Liver (tissue), 9 donors: Measurements from ENCODE around the gene IKBKE. TPM values are rescaled to one million over a fixed set of nuclear protein-coding genes. Genes with fewer than 3 reads are reported as not detected.

Experiments
- DNase-seq: peaks from one replicate; pipeline ENCODE4 v3.0.0-alpha.2; 2017; ENCODE audit warnings: low spot score
- H3K27ac ChIP-seq, 2 donors: one replicate each; pipeline ENCODE4 v1.7.0; 2013; ENCODE audit warnings: inconsistent platforms in 2 of 2, low read length in 2 of 2, control low read depth in 1 of 2, low read depth in 1 of 2, mild to moderate bottlenecking in 1 of 2
- H3K27me3 ChIP-seq, 4 donors: one replicate each; pipeline versions ENCODE4 v1.6.1 to v1.7.0; 2013; ENCODE audit warnings: low read length in 3 of 4, inconsistent platforms in 1 of 4, mild to moderate bottlenecking in 1 of 4, moderate library complexity in 1 of 4; ENCODE audit not compliant: control insufficient read depth in 4 of 4, insufficient read depth in 4 of 4
- H3K36me3 ChIP-seq, 4 donors: one replicate each; pipeline versions ENCODE4 v1.6.1 to v1.7.0; 2013; ENCODE audit warnings: low read length in 3 of 4, mild to moderate bottlenecking in 3 of 4, low read depth in 1 of 4, moderate library complexity in 1 of 4; ENCODE audit not compliant: control insufficient read depth in 4 of 4, insufficient read depth in 3 of 4
- H3K4me1 ChIP-seq, 4 donors: one replicate each; pipeline versions ENCODE4 v1.6.1 to v1.7.0; 2013; ENCODE audit warnings: low read length in 3 of 4, mild to moderate bottlenecking in 3 of 4, moderate library complexity in 1 of 4; ENCODE audit not compliant: control insufficient read depth in 4 of 4, insufficient read depth in 4 of 4
- H3K4me3 ChIP-seq, 3 donors: one replicate each; pipeline versions ENCODE4 v1.6.1 to v1.7.0; 2013; ENCODE audit warnings: low read length in 3 of 3, control low read depth in 1 of 3, low read depth in 1 of 3, mild to moderate bottlenecking in 1 of 3
- H3K9ac ChIP-seq, 2 donors: one replicate each; pipeline ENCODE4 v1.7.0; 2013; ENCODE audit warnings: low read length in 2 of 2, mild to moderate bottlenecking in 2 of 2, moderate library complexity in 2 of 2, control low read depth in 1 of 2, low read depth in 1 of 2
- H3K9me3 ChIP-seq, 4 donors: one replicate each; pipeline versions ENCODE4 v1.6.1 to v1.7.0; 2013; ENCODE audit warnings: low read length in 3 of 4; ENCODE audit not compliant: control insufficient read depth in 4 of 4
- CTCF ChIP-seq: fragments of 150-350 bp; IDR thresholded peaks from 2 replicates; pipeline ENCODE4 v1.5.1; 2017; ENCODE audit warnings: improper control_type of control experiment, low read depth, low read length; ENCODE audit not compliant: missing input control
- EGR1 ChIP-seq, 2 donors: IDR thresholded peaks; 2 replicates each; pipeline ENCODE4 v1.6.1; 2016 to 2018; ENCODE audit warnings: antibody characterized with exemption in 2 of 2, low read depth in 2 of 2
- FOXA1 ChIP-seq: IDR thresholded peaks from 2 replicates; pipeline ENCODE4 v1.6.1; 2016; ENCODE audit warnings: antibody characterized with exemption
- FOXA2 ChIP-seq: IDR thresholded peaks from 2 replicates; pipeline ENCODE4 v1.6.1; 2016; ENCODE audit warnings: antibody characterized with exemption
- GABPA ChIP-seq, 2 donors: IDR thresholded peaks in 1 of 2; conservative IDR thresholded peaks in 1 of 2; 2 replicates each; pipeline ENCODE4 v1.6.1; 2016; ENCODE audit warnings: antibody characterized with exemption in 2 of 2, mild to moderate bottlenecking in 1 of 2, moderate library complexity in 1 of 2
- HNF4A ChIP-seq, 2 donors: conservative IDR thresholded peaks; 2 replicates each; pipeline ENCODE4 v1.6.1; 2016; ENCODE audit warnings: antibody characterized with exemption in 2 of 2, mild to moderate bottlenecking in 2 of 2
- HNF4G ChIP-seq: IDR thresholded peaks from 2 replicates; pipeline ENCODE4 v1.6.1; 2016; ENCODE audit warnings: antibody characterized with exemption
- JUND ChIP-seq, 2 donors: IDR thresholded peaks; 2 replicates each; pipeline ENCODE4 v1.6.1; 2016; ENCODE audit warnings: antibody characterized with exemption in 2 of 2
- MAX ChIP-seq: IDR thresholded peaks from 2 replicates; pipeline ENCODE4 v1.6.1; 2016; ENCODE audit warnings: antibody characterized with exemption
- NR2F2 ChIP-seq: IDR thresholded peaks from 2 replicates; pipeline ENCODE4 v1.6.1; 2016; ENCODE audit warnings: antibody characterized with exemption
- RAD21 ChIP-seq, 2 donors: IDR thresholded peaks; 2 replicates each; pipeline ENCODE4 v1.6.1; 2016; ENCODE audit warnings: antibody characterized with exemption in 2 of 2, mild to moderate bottlenecking in 2 of 2
- REST ChIP-seq: IDR thresholded peaks from 2 replicates; pipeline ENCODE4 v1.6.1; 2016; ENCODE audit warnings: antibody characterized with exemption, mild to moderate bottlenecking
- RXRA ChIP-seq, 2 donors: IDR thresholded peaks; 2 replicates each; pipeline ENCODE4 v1.6.1; 2017 to 2018; ENCODE audit warnings: antibody characterized with exemption in 2 of 2, mild to moderate bottlenecking in 1 of 2
- SP1 ChIP-seq: IDR thresholded peaks from 2 replicates; pipeline ENCODE4 v1.6.1; 2018; ENCODE audit warnings: antibody characterized with exemption, mild to moderate bottlenecking
- TAF1 ChIP-seq: conservative IDR thresholded peaks from 2 replicates; pipeline ENCODE4 v1.6.1; 2016; ENCODE audit warnings: antibody characterized with exemption, mild to moderate bottlenecking
- YY1 ChIP-seq: IDR thresholded peaks from 2 replicates; pipeline ENCODE4 v1.6.1; 2016; ENCODE audit warnings: antibody characterized with exemption, mild to moderate bottlenecking
- WGBS: extraction: QIAGEN DNeasy Blood & Tissue Kit; methylation state at CpG from one replicate; pipeline ENCODE4 v1.1.7; 2013; 5-methylcytosine and 5-hydroxymethylcytosine counted together
- polyA plus RNA-seq, 2 donors: library from polyadenylated mRNA; stranded (reverse) in 1 of 2; unstranded in 1 of 2; fragments of 200-250 nt in 1 of 2; fragments of >200 nt in 1 of 2; fragmentation: Nextera tagmentation in 1 of 2; extraction: Ambion mirVana in 1 of 2; gene quantifications; one replicate each; pipeline versions ENCODE4 v1.2.1 to v1.2.3, GENCODE V29; 2013 to 2015
- total RNA-seq, 2 donors: library from RNA; depleted of rRNA; stranded (reverse); fragments of >200 nt; gene quantifications; one replicate each; pipeline ENCODE4 v1.2.3, GENCODE V29; 2014
- TF ChIP-seq, protein P1 (sequence below): IDR thresholded peaks from 2 replicates; pipeline ENCODE4 v1.6.1; 2016; ENCODE audit warnings: antibody characterized with exemption
- TF ChIP-seq, protein P2 (sequence below): IDR thresholded peaks from 2 replicates; pipeline ENCODE4 v1.6.1; 2016; ENCODE audit warnings: antibody characterized with exemption
- donor health status: healthy.
- donor health status: healthy.
- donor health status: healthy.
- donor health status: healthy.
- donor health status: healthy.

The IKBKE gene
- total and polyA plus RNA-seq, 4 donors: 0.81 to 3.9 (median 1.5) TPM

DNA sequence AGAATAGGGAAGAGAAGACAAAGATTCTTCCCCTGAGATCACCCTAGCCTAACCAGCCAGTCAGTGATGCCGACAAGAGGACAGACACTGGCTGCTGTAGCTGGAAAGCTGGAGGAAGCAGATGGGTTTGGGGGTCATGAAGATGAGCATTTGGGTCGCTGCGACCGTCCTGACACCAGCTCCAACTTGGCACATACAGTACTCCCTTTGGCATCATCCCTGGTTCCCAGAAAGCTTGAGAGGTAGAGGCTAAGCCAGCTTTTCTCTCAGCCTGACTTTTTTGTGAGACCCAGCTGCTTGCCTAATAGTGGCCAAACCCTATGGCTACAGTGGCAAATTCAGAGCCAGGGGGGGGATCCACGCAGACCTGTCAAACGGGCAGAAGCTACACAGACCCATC lies 43.0 kb upstream of the IKBKE start (continued):
- TF ChIP-seq TAF1: no peak
- TF ChIP-seq YY1: no peak
- no peak for TF ChIP-seq SP1
- TF ChIP-seq HNF4G: no peak
- TF ChIP-seq RAD21 (IDR thresholded peaks at IDR 0.05): no peak
- no peak for TF ChIP-seq MAX

DNA sequence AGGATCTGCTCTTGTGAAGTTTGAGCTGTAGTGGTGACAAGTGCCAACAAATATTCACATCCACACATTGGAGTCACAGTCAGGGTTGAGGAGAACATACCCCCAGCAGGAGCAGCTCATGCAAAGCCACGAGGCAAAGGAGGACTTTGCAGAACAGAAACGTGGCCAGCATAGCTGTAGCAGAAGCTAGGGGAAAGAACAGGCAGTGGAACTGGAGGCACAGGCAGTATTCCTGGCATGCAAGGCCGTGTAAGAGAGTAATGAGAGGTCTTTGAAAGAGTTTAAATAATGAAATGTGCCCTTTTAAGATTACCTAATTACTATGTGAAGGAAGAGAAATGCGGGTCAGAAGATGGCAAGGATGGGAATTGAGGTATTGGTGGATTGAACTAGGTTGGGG lies 40.9 kb upstream of the IKBKE start:
- H3K9ac ChIP-seq: no peak overlapping the region
- WGBS: 89% methylated on average over 4 of the region's 4 CpGs
- H3K9me3 ChIP-seq: no peaks in the 10 kb centered on the region
- TF ChIP-seq NR2F2 (no peak), HNF4A (conservative IDR thresholded peaks at IDR 0.05) (no peak), TAF1 (no peak), GABPA (IDR thresholded peaks at IDR 0.05 in 1 of 2, conservative IDR thresholded peaks at IDR 0.05 in 1 of 2) (no peak), FOXA1 (no peak), SP1 (no peak), FOXA2 (no peak), YY1 (no peak), EGR1 (IDR thresholded peaks at IDR 0.05; ENCODE audit: low read depth in 2 of 2) (no peak), CTCF (no peak), JUND (IDR thresholded peaks at IDR 0.05) (no peak), RXRA (IDR thresholded peaks at IDR 0.05) (no peak), REST (no peak), RAD21 (IDR thresholded peaks at IDR 0.05) (no peak), MAX (no peak)
- TF ChIP-seq, protein P1, sequence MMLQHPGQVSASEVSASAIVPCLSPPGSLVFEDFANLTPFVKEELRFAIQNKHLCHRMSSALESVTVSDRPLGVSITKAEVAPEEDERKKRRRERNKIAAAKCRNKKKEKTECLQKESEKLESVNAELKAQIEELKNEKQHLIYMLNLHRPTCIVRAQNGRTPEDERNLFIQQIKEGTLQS: no peak
- TF ChIP-seq, protein P2, sequence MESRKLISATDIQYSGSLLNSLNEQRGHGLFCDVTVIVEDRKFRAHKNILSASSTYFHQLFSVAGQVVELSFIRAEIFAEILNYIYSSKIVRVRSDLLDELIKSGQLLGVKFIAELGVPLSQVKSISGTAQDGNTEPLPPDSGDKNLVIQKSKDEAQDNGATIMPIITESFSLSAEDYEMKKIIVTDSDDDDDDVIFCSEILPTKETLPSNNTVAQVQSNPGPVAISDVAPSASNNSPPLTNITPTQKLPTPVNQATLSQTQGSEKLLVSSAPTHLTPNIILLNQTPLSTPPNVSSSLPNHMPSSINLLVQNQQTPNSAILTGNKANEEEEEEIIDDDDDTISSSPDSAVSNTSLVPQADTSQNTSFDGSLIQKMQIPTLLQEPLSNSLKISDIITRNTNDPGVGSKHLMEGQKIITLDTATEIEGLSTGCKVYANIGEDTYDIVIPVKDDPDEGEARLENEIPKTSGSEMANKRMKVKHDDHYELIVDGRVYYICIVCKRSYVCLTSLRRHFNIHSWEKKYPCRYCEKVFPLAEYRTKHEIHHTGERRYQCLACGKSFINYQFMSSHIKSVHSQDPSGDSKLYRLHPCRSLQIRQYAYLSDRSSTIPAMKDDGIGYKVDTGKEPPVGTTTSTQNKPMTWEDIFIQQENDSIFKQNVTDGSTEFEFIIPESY: no peak
- H3K4me1 ChIP-seq: peaks cover 0 to 2% (median 0%) of the 10 kb centered on the region in 4 donors
- H3K27ac ChIP-seq: no peak overlapping the region
- H3K36me3 ChIP-seq: peaks cover 0 to 12% (median 5%) of the 10 kb centered on the region in 4 donors
- H3K4me3 ChIP-seq: no peak overlapping the region
- H3K27me3 ChIP-seq: no peaks in the 10 kb centered on the region
- no peak for DNase-seq
